ENCODE measurements around the gene IPO9.

DNA sequence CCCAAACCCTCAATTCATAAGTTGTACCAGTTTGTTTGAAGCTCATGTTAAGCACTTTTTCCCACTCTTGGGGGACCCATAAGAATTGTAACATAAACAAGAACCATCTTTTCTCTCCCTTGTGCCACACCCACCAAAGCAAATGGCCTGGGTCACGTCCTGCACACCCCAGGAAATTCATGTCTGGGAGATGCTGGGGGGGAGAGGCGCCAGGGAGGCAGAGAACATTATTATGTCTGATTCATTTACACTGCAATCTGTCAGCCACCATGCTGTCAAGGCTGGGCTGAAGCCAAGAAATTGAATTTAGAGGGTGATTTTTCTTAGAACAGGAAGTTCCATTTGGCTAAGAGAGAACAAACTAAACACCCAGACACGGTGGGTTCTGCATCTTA lies 37.2 kb upstream of the IPO9 start:
- TF ChIP-seq, protein P1, sequence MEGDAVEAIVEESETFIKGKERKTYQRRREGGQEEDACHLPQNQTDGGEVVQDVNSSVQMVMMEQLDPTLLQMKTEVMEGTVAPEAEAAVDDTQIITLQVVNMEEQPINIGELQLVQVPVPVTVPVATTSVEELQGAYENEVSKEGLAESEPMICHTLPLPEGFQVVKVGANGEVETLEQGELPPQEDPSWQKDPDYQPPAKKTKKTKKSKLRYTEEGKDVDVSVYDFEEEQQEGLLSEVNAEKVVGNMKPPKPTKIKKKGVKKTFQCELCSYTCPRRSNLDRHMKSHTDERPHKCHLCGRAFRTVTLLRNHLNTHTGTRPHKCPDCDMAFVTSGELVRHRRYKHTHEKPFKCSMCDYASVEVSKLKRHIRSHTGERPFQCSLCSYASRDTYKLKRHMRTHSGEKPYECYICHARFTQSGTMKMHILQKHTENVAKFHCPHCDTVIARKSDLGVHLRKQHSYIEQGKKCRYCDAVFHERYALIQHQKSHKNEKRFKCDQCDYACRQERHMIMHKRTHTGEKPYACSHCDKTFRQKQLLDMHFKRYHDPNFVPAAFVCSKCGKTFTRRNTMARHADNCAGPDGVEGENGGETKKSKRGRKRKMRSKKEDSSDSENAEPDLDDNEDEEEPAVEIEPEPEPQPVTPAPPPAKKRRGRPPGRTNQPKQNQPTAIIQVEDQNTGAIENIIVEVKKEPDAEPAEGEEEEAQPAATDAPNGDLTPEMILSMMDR (IDR thresholded peaks at IDR 0.05), result no peak
- no peak for TF ChIP-seq POLR2A (IDR thresholded peaks at IDR 0.05)
- TF ChIP-seq POLR2AphosphoS5 (IDR thresholded peaks at IDR 0.05), result no peak

Measured in prostate gland (tissue), 2 donors.